Mammary epithelial cell (primary cell): ENCODE data around the gene RANBP1.

Source experiments
- EZH2 ChIP-seq: IDR thresholded peaks from 2 replicates; pipeline ENCODE4 v1.6.1; 2012; ENCODE audit warnings: low read length, inconsistent platforms, borderline replicate concordance
- TF ChIP-seq, protein P1 (sequence below), 2 donors: IDR thresholded peaks in 1 of 2; conservative IDR thresholded peaks in 1 of 2; 2 replicates each; pipeline ENCODE4 v1.5.1; 2011 to 2012; ENCODE audit warnings: inconsistent platforms in 2 of 2, low read length in 2 of 2, mild to moderate bottlenecking in 2 of 2, control low read depth in 1 of 2, low read depth in 1 of 2; ENCODE audit not compliant: insufficient read depth in 1 of 2; ENCODE audit errors: extremely low read depth in 1 of 2

DNA sequence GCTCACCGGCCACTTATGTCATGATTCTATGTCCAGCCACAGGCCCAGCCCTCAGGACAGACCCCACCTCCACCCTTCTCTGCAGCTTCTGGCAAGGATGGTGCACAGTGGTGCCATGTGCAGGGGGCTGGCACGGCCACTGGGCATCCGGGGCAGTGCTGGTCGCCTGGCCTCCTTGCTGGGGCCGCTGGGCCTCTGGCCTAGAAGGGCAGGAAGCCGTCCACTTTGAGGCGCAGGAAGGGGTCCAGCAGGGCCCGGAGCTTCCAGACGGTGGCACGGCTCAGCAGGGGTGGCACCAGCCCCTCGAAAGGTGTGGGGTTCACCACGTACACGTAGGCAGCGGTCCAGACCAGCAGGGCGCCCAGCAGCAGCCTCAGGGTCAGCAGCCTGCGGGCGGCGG, 32.5 kb downstream of the RANBP1 start:
- TF ChIP-seq, protein P1, sequence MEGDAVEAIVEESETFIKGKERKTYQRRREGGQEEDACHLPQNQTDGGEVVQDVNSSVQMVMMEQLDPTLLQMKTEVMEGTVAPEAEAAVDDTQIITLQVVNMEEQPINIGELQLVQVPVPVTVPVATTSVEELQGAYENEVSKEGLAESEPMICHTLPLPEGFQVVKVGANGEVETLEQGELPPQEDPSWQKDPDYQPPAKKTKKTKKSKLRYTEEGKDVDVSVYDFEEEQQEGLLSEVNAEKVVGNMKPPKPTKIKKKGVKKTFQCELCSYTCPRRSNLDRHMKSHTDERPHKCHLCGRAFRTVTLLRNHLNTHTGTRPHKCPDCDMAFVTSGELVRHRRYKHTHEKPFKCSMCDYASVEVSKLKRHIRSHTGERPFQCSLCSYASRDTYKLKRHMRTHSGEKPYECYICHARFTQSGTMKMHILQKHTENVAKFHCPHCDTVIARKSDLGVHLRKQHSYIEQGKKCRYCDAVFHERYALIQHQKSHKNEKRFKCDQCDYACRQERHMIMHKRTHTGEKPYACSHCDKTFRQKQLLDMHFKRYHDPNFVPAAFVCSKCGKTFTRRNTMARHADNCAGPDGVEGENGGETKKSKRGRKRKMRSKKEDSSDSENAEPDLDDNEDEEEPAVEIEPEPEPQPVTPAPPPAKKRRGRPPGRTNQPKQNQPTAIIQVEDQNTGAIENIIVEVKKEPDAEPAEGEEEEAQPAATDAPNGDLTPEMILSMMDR (conservative IDR thresholded peaks at IDR 0.05 in 1 of 2, IDR thresholded peaks at IDR 0.05 in 1 of 2; ENCODE audit: extremely low read depth in 1 of 2, insufficient read depth in 1 of 2, low read depth in 1 of 2, low read length in 2 of 2), result no peak
- TF ChIP-seq EZH2, result no peak
